Natural killer cell (primary cell): Measurements from ENCODE around the gene LETM1. TPM values are rescaled to one million over a fixed set of nuclear protein-coding genes. Genes with fewer than 3 reads are reported as not detected.

Experiments used
- ATAC-seq, 3 donors: fragments of 150-1000 bp in 2 of 3; fragments of 200-7000 bp in 1 of 3; cut with Tn5 transposase; 1 replicate in 1 of 3; 2 replicates in 2 of 3; pipeline ENCODE4 v1.10.0; 2021; ENCODE audit warnings: mild to moderate bottlenecking in 2 of 3, moderate library complexity in 2 of 3
- DNase-seq, 2 donors: peaks; one replicate each; pipeline versions ENCODE4 v3.0.0 to v3.0.0-alpha.2; 2013 to 2021; ENCODE audit warnings: mixed read lengths in 1 of 2
- H3K27ac ChIP-seq: one replicate; pipeline ENCODE4 v1.5.1; 2013; ENCODE audit warnings: mild to moderate bottlenecking, low read length
- H3K27me3 ChIP-seq: one replicate; pipeline ENCODE4 v1.6.1; 2013; ENCODE audit warnings: low read length; ENCODE audit not compliant: control insufficient read depth, insufficient read depth
- H3K36me3 ChIP-seq: one replicate; pipeline ENCODE4 v1.6.1; 2013; ENCODE audit warnings: low read length; ENCODE audit not compliant: control insufficient read depth, insufficient read depth
- H3K4me1 ChIP-seq: one replicate; pipeline ENCODE4 v1.6.1; 2013; ENCODE audit warnings: low read length; ENCODE audit not compliant: control insufficient read depth, insufficient read depth
- H3K4me3 ChIP-seq: one replicate; pipeline ENCODE4 v1.5.1; 2013; ENCODE audit warnings: low read length
- H3K9me3 ChIP-seq: one replicate; pipeline ENCODE4 v1.6.1; 2013; ENCODE audit warnings: low read length; ENCODE audit not compliant: control insufficient read depth, insufficient read depth
- H3K27ac Mint-ChIP-seq, 2 donors: one replicate each; pipeline ENCODE4 v1.8.0; 2022; ENCODE audit warnings: mild to moderate bottlenecking in 2 of 2, mixed read lengths in 2 of 2, moderate library complexity in 1 of 2
- H3K27me3 Mint-ChIP-seq, 2 donors: one replicate each; pipeline ENCODE4 v1.8.0; 2022; ENCODE audit warnings: low read depth in 2 of 2, mixed read lengths in 2 of 2
- H3K36me3 Mint-ChIP-seq: one replicate; pipeline ENCODE4 v1.8.0; 2022; ENCODE audit warnings: mixed read lengths
- H3K4me1 Mint-ChIP-seq, 2 donors: one replicate each; pipeline ENCODE4 v1.8.0; 2022; ENCODE audit warnings: mixed read lengths in 2 of 2
- H3K4me3 Mint-ChIP-seq: one replicate; pipeline ENCODE4 v1.8.0; 2022; ENCODE audit warnings: mild to moderate bottlenecking, moderate library complexity, mixed read lengths
- H3K9me3 Mint-ChIP-seq, 2 donors: one replicate each; pipeline ENCODE4 v1.8.0; 2022; ENCODE audit warnings: mixed read lengths in 2 of 2
- CTCF ChIP-seq: fragments of 200-600 bp; IDR thresholded peaks from one replicate; pipeline ENCODE4 v1.8.0; 2022; ENCODE audit warnings: antibody characterized with exemption
- WGBS: methylation state at CpG from one replicate; pipeline ENCODE4 v1.1.7; 2013; ENCODE audit warnings: missing lambda C conversion rate; ENCODE audit not compliant: insufficient coverage; 5-methylcytosine and 5-hydroxymethylcytosine counted together
- intact Hi-C: fragments of 100-400 bp; cut with micrococcal nuclease; formaldehyde crosslinking; loops from one replicate; pipeline ENCODE4 v1.14.2; 2022
- total RNA-seq, 4 donors: library from RNA; stranded (reverse); fragments of 120-200 nt in 1 of 4; gene quantifications; one replicate each; pipeline versions ENCODE4 v1.2.3 to v1.2.4, GENCODE V29; 2013 to 2022

The LETM1 gene
- total RNA-seq, 3 donors from 2014 or later (not counting 1 experiment from before 2014, with no cell fraction given), result 40.4 to 56.5 (median 55.7) TPM

- ATAC-seq (no peak), DNase-seq (no peak)
- intact Hi-C loops, result loop anchor here (10.0 kb wide), 1 partner anchor 70 kb away; no protein-coding TSS in a partner anchor
- H3K9me3 ChIP-seq, result no peaks in the 10 kb centered on the region
- no peak overlapping the region for H3K4me3 ChIP-seq
- no peaks in the 10 kb centered on the region for H3K4me1 ChIP-seq
- TF ChIP-seq CTCF, result no peak
- 90% methylated on average over 8 of the region's 8 CpGs for WGBS
- H3K4me1 Mint-ChIP-seq, result no peaks in the 10 kb centered on the region
- H3K36me3 Mint-ChIP-seq, result peaks cover 5% of the 10 kb centered on the region
- no peak overlapping the region for H3K4me3 Mint-ChIP-seq
- H3K27ac Mint-ChIP-seq, result no peak overlapping the region
- no peaks in the 10 kb centered on the region for H3K27me3 ChIP-seq
- no peaks in the 10 kb centered on the region for H3K27me3 Mint-ChIP-seq
- peaks cover 36% of the 10 kb centered on the region for H3K36me3 ChIP-seq
- no peaks in the 10 kb centered on the region for H3K9me3 Mint-ChIP-seq
- H3K27ac ChIP-seq, result no peak overlapping the region
Measured at GRCh38 chr4:1814453-1814852, 41.5 kb downstream of the LETM1 start.

- Mint-ChIP-seq H3K27me3 (no peaks in the 10 kb centered on the region), H3K27ac (no peak overlapping the region), H3K4me1 (no peaks in the 10 kb centered on the region), H3K36me3 (no peaks in the 10 kb centered on the region), H3K9me3 (no peaks in the 10 kb centered on the region), H3K4me3 (no peak overlapping the region)
- WGBS, result 81% methylated on average over 9 of the region's 9 CpGs
- no peak for DNase-seq
- Histone ChIP-seq H3K27me3 (no peaks in the 10 kb centered on the region), H3K27ac (no peak overlapping the region), H3K9me3 (no peaks in the 10 kb centered on the region), H3K4me3 (no peak overlapping the region), H3K36me3 (peaks cover 35% of the 10 kb centered on the region), H3K4me1 (no peaks in the 10 kb centered on the region)
- no peak for TF ChIP-seq CTCF
- ATAC-seq, result no peak
- intact Hi-C loops, result loop anchor here (10.0 kb wide), 1 partner anchor 69 kb away; no protein-coding TSS in a partner anchor
Measured at GRCh38 chr4:1813915-1814314, 42.0 kb downstream of the LETM1 start.

GRCh38 chr4:1813231-1813630 is 42.7 kb downstream of the LETM1 start:
- Histone ChIP-seq H3K4me3 (no peak overlapping the region), H3K27ac (no peak overlapping the region), H3K9me3 (no peaks in the 10 kb centered on the region), H3K27me3 (no peaks in the 10 kb centered on the region), H3K36me3 (peaks cover 32% of the 10 kb centered on the region), H3K4me1 (no peaks in the 10 kb centered on the region)
- Mint-ChIP-seq H3K4me3 (no peak overlapping the region), H3K27ac (no peak overlapping the region), H3K36me3 (no peaks in the 10 kb centered on the region), H3K27me3 (no peaks in the 10 kb centered on the region), H3K9me3 (no peaks in the 10 kb centered on the region), H3K4me1 (no peaks in the 10 kb centered on the region)
- no peak for ATAC-seq
- intact Hi-C loops, result loop anchor here (10.0 kb wide), 1 partner anchor 68 kb away; no protein-coding TSS in a partner anchor
- TF ChIP-seq CTCF, result no peak
- DNase-seq, result no peak
- WGBS, result 92% methylated on average over 9 of the region's 9 CpGs

- DNase-seq, result no peak
- intact Hi-C loops, result loop anchor here (10.0 kb wide), 1 partner anchor 68 kb away; no protein-coding TSS in a partner anchor
- Mint-ChIP-seq H3K36me3 (no peaks in the 10 kb centered on the region), H3K27ac (peak overlapping the region in 1 of 2 donors; percentile 6), H3K4me1 (no peaks in the 10 kb centered on the region), H3K4me3 (no peak overlapping the region), H3K9me3 (no peaks in the 10 kb centered on the region), H3K27me3 (no peaks in the 10 kb centered on the region)
- TF ChIP-seq CTCF, result no peak
- WGBS, result 96% methylated on average over 10 of the region's 11 CpGs
- Histone ChIP-seq H3K36me3 (peaks cover 28% of the 10 kb centered on the region), H3K27me3 (no peaks in the 10 kb centered on the region), H3K27ac (no peak overlapping the region), H3K4me3 (no peak overlapping the region), H3K9me3 (no peaks in the 10 kb centered on the region), H3K4me1 (no peaks in the 10 kb centered on the region)
- no peak for ATAC-seq
Measured at GRCh38 chr4:1812720-1813119, 43.2 kb downstream of the LETM1 start.
